ENCODE data around the gene COG6.

The COG6 gene

DNA sequence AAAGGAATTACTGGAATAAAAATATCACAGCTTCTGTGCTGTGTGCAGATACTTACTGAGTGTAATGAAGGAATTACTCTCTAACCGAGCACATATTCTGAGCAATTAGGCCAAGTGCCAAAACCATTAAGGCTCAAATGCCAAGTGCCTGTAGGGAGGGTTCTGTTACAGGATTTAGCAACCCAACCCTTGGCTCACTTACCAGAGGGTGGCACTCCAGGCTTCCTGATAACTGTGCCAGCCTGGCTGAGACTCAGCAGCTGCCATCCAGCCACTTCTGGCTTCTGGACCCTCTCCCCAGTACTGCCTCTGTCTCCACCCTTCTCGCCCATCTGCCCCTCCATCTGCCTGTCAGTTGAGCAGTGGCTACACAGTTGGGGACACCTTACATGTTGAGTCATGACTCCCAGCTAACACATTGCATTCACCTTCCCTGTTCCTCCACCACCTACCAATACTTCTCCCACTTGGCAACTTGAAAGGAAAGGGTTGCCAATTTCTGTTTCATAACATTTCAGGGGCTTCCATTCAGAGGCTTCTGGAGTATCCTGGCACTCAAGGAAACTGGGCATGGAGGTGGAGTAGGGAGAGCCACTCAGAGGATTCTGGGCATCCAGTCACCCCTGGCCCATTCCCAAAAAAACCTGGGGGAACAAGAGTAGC is 110.5 kb downstream of the COG6 start:
- H3K4me3 ChIP-seq (ENCODE audit: low read depth, low read length), result no peak overlapping the region
- no peak for DNase-seq (ENCODE audit: low read depth)

- DNase-seq (ENCODE audit: low read depth), result no peak
- no peak overlapping the region for H3K4me3 ChIP-seq (ENCODE audit: low read depth, low read length)
These were observed 111.1 kb downstream of the COG6 start for GRCh38 chr13:39766464-39767158.

- no peak for DNase-seq (ENCODE audit: low read depth)
- H3K4me3 ChIP-seq (ENCODE audit: low read depth, low read length), result no peak overlapping the region
These were observed 112.5 kb downstream of the COG6 start for GRCh38 chr13:39767791-39768517.

DNA sequence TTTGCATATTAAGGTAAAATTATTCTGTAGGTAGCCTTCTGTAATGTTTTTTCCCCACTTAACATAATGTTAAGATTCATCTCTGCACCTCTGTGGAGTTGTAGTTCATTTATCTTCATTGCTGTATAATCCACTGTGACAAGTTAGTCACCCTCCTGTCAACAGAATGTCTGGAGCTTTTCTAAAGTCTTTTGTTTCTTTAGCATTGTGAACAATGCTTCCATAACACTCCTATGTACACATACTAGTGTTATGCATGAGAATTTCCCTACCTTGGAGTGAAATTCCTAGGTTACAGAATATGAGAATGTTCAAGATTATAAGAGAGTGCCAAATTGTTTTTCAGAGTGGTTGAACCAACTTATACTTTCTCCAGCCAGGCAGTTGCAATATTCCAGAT is 113.5 kb downstream of the COG6 start:
- H3K4me3 ChIP-seq (ENCODE audit: low read depth, low read length), result no peak overlapping the region
- no peak for DNase-seq (ENCODE audit: low read depth)

DNA sequence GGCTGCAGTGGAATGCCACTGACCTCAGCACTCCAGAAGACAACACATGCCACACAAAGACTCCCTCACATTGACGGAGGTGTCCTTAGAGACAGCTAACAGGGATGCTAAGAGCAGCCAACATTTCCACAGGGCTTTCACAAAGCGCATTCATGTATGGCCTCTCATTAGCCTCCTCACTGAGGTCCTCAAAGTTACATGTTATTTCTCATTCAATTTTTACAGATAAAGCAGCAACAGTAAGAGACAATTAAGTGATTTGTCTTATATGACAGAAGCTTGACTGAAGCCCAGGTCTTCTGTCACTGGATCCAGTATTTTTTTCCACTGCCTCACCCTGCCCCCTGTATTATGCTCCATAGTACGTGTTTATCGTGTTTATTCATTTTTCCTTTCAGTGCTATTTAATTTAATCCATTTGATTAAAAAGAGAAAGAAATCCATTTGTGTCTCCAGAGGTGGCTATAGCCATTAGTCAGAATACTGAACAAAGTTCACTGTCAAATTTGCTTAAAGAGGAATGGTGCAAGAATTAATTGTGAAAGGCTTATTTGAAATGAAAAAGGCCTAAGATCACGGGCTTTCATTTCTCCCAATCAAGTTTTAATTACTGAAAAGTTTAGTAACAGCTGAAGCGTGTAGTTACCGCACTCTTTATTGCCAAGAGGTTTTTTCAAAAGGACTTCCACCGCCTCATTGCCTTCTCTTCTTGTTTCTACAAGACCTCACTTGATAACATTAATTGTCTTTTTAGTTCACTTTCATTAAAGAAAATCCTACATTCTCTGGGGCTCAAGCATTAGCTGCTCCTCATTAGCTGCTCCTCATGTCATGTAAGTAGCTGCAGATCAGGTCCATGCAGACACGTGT is 115.0 kb downstream of the COG6 start:
- DNase-seq (ENCODE audit: low read depth), result no peak
- H3K4me3 ChIP-seq (ENCODE audit: low read depth, low read length), result no peak overlapping the region

DNA sequence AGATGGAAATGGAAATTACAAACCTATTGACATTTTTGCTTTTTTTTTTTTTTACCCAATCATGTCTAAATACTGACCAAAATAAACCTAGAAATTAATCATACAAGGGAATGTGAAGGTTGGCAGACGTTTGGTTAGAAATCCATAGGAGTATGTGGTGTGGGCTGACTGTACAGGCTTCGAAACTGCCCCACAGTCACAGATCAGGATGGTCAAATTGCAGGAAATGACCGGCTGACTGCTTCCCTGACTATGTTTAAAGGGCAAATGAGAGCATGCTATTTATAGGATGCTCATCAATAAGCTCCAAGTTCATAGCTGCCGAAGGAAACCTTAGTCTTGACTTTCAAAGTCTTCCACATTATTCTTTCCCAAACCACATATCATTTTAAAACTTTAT is 118.4 kb downstream of the COG6 start:
- peak; percentile 48 for DNase-seq (ENCODE audit: low read depth)
- H3K4me3 ChIP-seq (ENCODE audit: low read depth, low read length), result no peak overlapping the region

DNA sequence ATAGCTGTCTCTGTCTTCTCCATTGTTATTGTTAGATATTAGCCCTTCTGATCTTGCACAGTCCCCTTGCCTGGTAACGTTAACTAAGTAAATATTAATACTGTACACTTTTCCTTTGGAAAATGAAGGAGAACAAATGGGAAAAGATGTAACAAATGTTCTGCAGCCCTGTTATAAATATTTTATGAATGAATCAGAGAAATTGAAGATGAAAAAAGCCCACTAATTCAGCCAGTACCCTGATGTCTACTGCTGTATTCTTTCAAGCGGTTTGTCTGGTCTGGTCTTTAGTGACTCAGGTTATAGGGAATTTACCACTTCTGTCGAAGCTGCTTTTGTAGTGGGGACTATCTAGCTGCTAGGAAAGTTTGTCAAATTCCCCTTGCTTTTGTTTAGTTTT is 121.0 kb downstream of the COG6 start:
- H3K4me3 ChIP-seq (ENCODE audit: low read depth, low read length), result no peak overlapping the region
- peak; percentile 61 for DNase-seq (ENCODE audit: low read depth)

GRCh38 chr13:39777021-39777420 is 121.6 kb downstream of the COG6 start:
- H3K4me3 ChIP-seq (ENCODE audit: low read depth, low read length), result no peak overlapping the region
- no peak for DNase-seq (ENCODE audit: low read depth)

GRCh38 chr13:39777527-39778061 is 122.1 kb downstream of the COG6 start:
- peak; percentile 80 for DNase-seq (ENCODE audit: low read depth)
- no peak overlapping the region for H3K4me3 ChIP-seq (ENCODE audit: low read depth, low read length)

- no peak for DNase-seq (ENCODE audit: low read depth)
These were observed 124.1 kb downstream of the COG6 start for GRCh38 chr13:39779337-39780265.

GRCh38 chr13:39780711-39781110 is 125.2 kb downstream of the COG6 start:
- H3K4me3 ChIP-seq (ENCODE audit: low read depth, low read length), result no peak overlapping the region
- no peak for DNase-seq (ENCODE audit: low read depth)

More at GRCh38 chr13:39779337-39780265, 124.1 kb downstream of the COG6 start:
- no peak overlapping the region for H3K4me3 ChIP-seq (ENCODE audit: low read depth, low read length)

DNA sequence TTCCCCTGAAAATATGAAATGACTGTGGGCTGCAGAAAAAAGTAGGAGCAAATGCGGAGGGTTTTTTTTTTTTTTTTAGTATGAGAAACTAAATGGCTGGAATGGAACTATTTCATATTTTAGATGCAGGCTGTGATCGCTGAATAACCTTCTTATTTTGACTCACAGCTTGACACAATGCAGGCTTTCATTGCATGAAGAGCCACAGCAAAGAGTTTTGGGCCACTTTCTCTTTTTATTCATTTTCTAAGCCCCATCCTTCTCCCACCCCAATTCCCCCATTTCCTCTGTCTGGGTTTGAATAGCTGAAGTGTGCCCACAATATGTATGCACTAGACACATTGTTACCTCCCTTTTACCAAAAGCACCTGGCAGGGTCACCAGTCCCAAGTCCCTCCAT is 125.9 kb downstream of the COG6 start:
- no peak overlapping the region for H3K4me3 ChIP-seq (ENCODE audit: low read depth, low read length)
- no peak for DNase-seq (ENCODE audit: low read depth)

DNA sequence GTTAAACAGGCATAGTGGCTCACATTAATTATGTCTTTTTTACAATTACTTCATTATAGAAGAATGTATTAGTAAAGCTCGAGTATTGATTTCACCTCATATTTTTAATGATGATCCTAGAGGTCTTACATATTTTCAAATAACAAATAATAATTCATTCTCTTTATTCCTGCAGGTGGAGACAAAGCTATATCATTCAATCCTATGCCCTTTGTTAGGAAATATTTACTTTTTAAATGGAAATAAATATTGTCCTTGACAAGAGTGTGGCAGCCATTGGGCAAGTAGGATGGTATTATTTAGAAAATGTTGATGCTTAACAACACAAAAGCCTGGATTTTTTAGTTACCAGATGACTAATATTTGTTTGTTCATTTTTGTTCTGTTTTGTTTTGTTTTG is 127.6 kb downstream of the COG6 start:
- no peak for DNase-seq (ENCODE audit: low read depth)

DNA sequence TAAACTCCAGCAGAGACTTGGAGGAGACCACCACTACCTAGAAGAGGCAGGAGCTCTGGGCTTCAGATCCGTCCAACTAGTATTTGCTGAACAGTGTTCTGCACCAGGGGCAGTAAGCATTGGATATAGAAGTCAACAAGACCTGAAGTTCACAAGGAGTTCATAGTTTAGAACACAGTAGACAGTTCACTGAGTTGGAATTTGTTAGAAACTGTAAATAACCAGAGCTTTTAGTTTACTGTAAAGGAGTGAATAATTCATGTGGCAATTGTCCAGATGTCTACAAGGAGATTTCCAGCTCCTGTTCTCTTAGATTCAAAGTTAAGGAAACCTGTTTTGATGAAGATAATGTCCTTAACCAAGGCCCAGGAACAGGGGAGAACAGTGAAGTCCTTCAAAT is 128.9 kb downstream of the COG6 start:
- DNase-seq (ENCODE audit: low read depth), result no peak

More for the DNA sequence above, 127.6 kb downstream of the COG6 start:
- no peak overlapping the region for H3K4me3 ChIP-seq (ENCODE audit: low read depth, low read length)

GRCh38 chr13:39786091-39786490 is 130.6 kb downstream of the COG6 start:
- no peak for DNase-seq (ENCODE audit: low read depth)
- H3K4me3 ChIP-seq (ENCODE audit: low read depth, low read length), result no peak overlapping the region

More for the DNA sequence above, 128.9 kb downstream of the COG6 start:
- no peak overlapping the region for H3K4me3 ChIP-seq (ENCODE audit: low read depth, low read length)

GRCh38 chr13:39787086-39787487 is 131.6 kb downstream of the COG6 start:
- H3K4me3 ChIP-seq (ENCODE audit: low read depth, low read length), result no peak overlapping the region
- DNase-seq (ENCODE audit: low read depth), result peak; percentile 36

GRCh38 chr13:39788102-39788501 is 132.6 kb downstream of the COG6 start:
- DNase-seq (ENCODE audit: low read depth), result no peak
- H3K4me3 ChIP-seq (ENCODE audit: low read depth, low read length), result no peak overlapping the region

- H3K4me3 ChIP-seq (ENCODE audit: low read depth, low read length), result no peak overlapping the region
- DNase-seq (ENCODE audit: low read depth), result no peak
These were observed 134.0 kb downstream of the COG6 start for GRCh38 chr13:39789451-39789850.
